ENCODE measurements around the gene ARPC5. TPM values are rescaled to one million over a fixed set of nuclear protein-coding genes. Genes with fewer than 3 reads are reported as not detected.

ARPC5 gene
- total and polyA plus RNA-seq, 9 of the 15 experiments (the other 6 are each of a cell fraction or from before 2014, with no cell fraction given): 71.8 to 150 (median 91.6) TPM

DNA sequence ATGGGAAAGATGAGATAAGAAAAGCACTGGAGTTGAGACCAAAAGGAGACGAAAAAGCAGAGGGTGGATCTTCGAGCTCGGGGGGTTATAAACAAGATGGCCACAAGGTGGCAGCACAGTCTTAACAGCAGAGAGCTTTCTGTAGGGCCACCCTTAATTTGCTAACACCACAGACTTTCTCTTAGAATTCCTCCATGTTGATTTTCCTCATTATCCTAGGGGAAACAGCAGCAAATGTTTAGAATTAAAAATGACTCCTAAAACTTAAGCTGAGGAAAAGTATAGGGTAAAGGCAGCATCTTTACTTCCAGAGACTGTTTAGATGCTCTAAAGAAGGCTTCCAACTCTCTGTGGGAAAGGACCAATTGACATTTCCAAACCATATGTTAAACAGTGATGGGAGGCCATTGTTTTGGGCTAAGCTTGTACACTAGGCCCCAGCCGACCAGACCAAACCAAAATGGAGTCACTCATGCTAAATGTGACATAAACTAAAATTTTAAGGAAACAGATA lies 20.0 kb upstream of the ARPC5 start (continued):
- TF ChIP-seq REST (IDR thresholded peaks at IDR 0.05; ENCODE audit: borderline replicate concordance) (peak; percentile 76), REST (CRISPR knock-in tag; IDR thresholded peaks at IDR 0.05; ENCODE audit: low read depth) (no peak), NR3C1 (CRISPR knock-in tag; IDR thresholded peaks at IDR 0.05) (no peak), NR2C1 (IDR thresholded peaks at IDR 0.05) (no peak), NR2C1 (tag; IDR thresholded peaks at IDR 0.05) (peak; percentile 18; the same call in 1 of the 2 replicates), MAZ (CRISPR knock-in tag; conservative IDR thresholded peaks at IDR 0.05 in 1 of 2, IDR thresholded peaks at IDR 0.05 in 1 of 2) (no peak; a peak in 1 of 4 replicates), MEF2D (tag; conservative IDR thresholded peaks at IDR 0.05; ENCODE audit: low read depth) (no peak), RAD21 (CRISPR knock-in tag; conservative IDR thresholded peaks at IDR 0.05 in 1 of 2, IDR thresholded peaks at IDR 0.05 in 1 of 2) (peak; percentile 84 to 91), GTF2E2 (tag; IDR thresholded peaks at IDR 0.05) (no peak), SMARCA4 (IDR thresholded peaks at IDR 0.05) (no peak), ZNF197 (CRISPR knock-in tag; IDR thresholded peaks at IDR 0.05; ENCODE audit: low read depth) (no peak), TFAP4 (CRISPR knock-in tag; IDR thresholded peaks at IDR 0.05; ENCODE audit: borderline replicate concordance) (no peak), ZNF277 (CRISPR knock-in tag; IDR thresholded peaks at IDR 0.05; ENCODE audit: borderline replicate concordance) (no peak), CBFA2T3 (IDR thresholded peaks at IDR 0.05) (no peak), DPF2 (IDR thresholded peaks at IDR 0.05) (no peak), NFATC3 (IDR thresholded peaks at IDR 0.05) (no peak), SP1 (CRISPR knock-in tag; IDR thresholded peaks at IDR 0.05) (0 out of 2 replicates have a peak, but pooled peaks have one; percentile 20), BRD4 (IDR thresholded peaks at IDR 0.05) (no peak), MCM2 (IDR thresholded peaks at IDR 0.05; ENCODE audit: low read depth) (no peak), PTTG1 (tag; IDR thresholded peaks at IDR 0.05; ENCODE audit: low read depth) (peak; percentile 59; the same call in 1 of the 2 replicates), ETV5 (CRISPR knock-in tag; IDR thresholded peaks at IDR 0.05; ENCODE audit: low read depth) (no peak)

All from K562 (cell line).